SK-N-SH (cell line): Measurements from ENCODE around the gene ARL9.

Experiments used
- GABPA ChIP-seq: IDR thresholded peaks from 2 replicates; pipeline ENCODE4 v1.4.0; 2012; ENCODE audit warnings: low read depth, mild to moderate bottlenecking
- POLR2AphosphoS5 ChIP-seq: IDR thresholded peaks from 2 replicates; pipeline ENCODE4 v1.6.1; 2012; ENCODE audit warnings: low read depth, low read length
- SIN3A ChIP-seq: IDR thresholded peaks from 2 replicates; pipeline ENCODE4 v1.6.1; 2012; ENCODE audit warnings: low read depth, mild to moderate bottlenecking, low read length, moderate library complexity, borderline replicate concordance
- SMC3 ChIP-seq: IDR thresholded peaks from 2 replicates; pipeline ENCODE4 v1.6.1; 2012; ENCODE audit warnings: low read depth, low read length, improper control_type of control experiment
- TF ChIP-seq, protein P1 (sequence below): fragments of 200-600 bp; sonication (generic); IDR thresholded peaks from 2 replicates; pipeline ENCODE4 v1.6.1; 2017; ENCODE audit warnings: antibody characterized with exemption, mild to moderate bottlenecking, moderate library complexity

DNA sequence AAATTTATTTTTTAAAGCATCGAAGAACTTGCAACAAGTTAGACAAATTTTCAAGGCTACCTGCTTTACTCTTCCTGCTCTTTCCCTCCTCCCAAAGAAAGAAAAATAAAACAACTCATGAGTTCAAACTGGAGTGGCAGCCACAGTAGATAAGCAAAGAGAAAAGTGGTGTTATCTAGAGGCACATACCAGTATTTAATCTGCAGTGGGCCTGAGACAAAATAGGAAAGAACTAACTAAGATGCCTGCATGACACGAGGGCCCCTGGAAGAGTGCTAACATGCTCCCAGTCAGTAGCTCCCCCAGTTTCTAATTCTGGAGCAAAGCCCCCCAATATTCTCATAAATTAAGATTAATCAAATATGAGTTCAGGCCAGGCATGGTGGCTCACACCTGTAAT, 7.9 kb downstream of the ARL9 start:
- TF ChIP-seq SMC3 = no peak
- TF ChIP-seq POLR2AphosphoS5 = no peak
- TF ChIP-seq, protein P1, sequence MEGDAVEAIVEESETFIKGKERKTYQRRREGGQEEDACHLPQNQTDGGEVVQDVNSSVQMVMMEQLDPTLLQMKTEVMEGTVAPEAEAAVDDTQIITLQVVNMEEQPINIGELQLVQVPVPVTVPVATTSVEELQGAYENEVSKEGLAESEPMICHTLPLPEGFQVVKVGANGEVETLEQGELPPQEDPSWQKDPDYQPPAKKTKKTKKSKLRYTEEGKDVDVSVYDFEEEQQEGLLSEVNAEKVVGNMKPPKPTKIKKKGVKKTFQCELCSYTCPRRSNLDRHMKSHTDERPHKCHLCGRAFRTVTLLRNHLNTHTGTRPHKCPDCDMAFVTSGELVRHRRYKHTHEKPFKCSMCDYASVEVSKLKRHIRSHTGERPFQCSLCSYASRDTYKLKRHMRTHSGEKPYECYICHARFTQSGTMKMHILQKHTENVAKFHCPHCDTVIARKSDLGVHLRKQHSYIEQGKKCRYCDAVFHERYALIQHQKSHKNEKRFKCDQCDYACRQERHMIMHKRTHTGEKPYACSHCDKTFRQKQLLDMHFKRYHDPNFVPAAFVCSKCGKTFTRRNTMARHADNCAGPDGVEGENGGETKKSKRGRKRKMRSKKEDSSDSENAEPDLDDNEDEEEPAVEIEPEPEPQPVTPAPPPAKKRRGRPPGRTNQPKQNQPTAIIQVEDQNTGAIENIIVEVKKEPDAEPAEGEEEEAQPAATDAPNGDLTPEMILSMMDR = no peak
- TF ChIP-seq GABPA = no peak
- no peak for TF ChIP-seq SIN3A
